Left lobe of liver (tissue), 2 donors: ENCODE measurements around the gene RERGL. TPM values are rescaled to one million over a fixed set of nuclear protein-coding genes. Genes with fewer than 3 reads are reported as not detected.
"Not testable (repeated sequence)": the region's sequence is repeated elsewhere in the genome, so short reads cannot be mapped to it uniquely, and the experiment has no call there.

Source experiments
- ATAC-seq: fragments of 200-7000 bp; cut with Tn5 transposase; one replicate; pipeline ENCODE4 v1.9.1; 2020; ENCODE audit warnings: mild to moderate bottlenecking, moderate library complexity
- DNase-seq: peaks from one replicate; pipeline ENCODE4 v3.0.0-alpha.2; 2020; ENCODE audit warnings: low spot score
- total RNA-seq: library from RNA; stranded (reverse); gene quantifications from one replicate; pipeline ENCODE4 v1.2.1, GENCODE V29; 2021
- donor health status: DM: no; HTN: no; CAD: no; lungs with moderate emphysema.
- donor health status: DM: no; HTN: yes; CAD: no.

Gene RERGL
- total RNA-seq, 1 donor from 2014 or later: 0.25 TPM

DNA sequence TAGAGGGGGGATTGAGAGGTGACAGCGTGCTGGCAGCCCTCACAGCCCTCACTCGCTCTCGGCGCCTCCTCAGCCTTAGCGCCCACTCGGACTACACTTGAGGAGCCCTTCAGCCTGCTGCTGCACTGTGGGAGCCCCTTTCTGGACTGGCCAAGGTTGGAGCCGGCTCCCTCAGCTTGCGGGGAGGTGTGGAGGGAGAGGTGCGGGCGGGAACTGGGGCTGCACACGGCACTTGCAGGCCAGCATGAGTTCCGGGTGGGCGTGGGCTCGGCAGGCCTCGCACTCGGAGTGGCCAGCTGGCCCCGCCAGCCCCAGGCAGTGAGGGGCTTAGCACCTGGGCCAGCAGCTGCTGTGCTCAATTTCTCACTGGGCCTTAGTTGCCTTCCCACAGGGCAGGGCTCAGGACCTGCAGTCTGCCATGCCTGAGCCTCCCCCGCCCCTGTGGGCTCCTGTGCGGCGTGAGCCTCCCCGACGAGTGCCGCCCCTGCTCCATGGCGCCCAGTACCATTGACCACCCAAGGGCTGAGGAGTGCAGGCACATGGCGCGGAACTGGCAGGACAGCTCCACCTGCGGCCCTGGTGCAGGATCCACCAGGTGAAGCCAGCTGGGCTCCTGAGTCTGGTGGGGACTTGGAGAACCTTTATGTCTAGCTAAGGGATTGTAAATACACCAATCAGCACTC lies 49.8 kb downstream of the RERGL start:
- not testable (repeated sequence) for ATAC-seq, DNase-seq

Other genes starting within 250 kb of the RERGL start
- 17.3 TPM for gene PIK3C2G, start 171.3 kb upstream of the RERGL start, total RNA-seq